ENCODE data around the gene CENPH.
A peak's percentile ranks its signal among the peaks of the same experiment; 100 is the strongest.
"Not testable (repeated sequence)": the region's sequence is repeated elsewhere in the genome, so short reads cannot be mapped to it uniquely, and the experiment has no call there.

CENPH gene, protein sequence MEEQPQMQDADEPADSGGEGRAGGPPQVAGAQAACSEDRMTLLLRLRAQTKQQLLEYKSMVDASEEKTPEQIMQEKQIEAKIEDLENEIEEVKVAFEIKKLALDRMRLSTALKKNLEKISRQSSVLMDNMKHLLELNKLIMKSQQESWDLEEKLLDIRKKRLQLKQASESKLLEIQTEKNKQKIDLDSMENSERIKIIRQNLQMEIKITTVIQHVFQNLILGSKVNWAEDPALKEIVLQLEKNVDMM

DNA sequence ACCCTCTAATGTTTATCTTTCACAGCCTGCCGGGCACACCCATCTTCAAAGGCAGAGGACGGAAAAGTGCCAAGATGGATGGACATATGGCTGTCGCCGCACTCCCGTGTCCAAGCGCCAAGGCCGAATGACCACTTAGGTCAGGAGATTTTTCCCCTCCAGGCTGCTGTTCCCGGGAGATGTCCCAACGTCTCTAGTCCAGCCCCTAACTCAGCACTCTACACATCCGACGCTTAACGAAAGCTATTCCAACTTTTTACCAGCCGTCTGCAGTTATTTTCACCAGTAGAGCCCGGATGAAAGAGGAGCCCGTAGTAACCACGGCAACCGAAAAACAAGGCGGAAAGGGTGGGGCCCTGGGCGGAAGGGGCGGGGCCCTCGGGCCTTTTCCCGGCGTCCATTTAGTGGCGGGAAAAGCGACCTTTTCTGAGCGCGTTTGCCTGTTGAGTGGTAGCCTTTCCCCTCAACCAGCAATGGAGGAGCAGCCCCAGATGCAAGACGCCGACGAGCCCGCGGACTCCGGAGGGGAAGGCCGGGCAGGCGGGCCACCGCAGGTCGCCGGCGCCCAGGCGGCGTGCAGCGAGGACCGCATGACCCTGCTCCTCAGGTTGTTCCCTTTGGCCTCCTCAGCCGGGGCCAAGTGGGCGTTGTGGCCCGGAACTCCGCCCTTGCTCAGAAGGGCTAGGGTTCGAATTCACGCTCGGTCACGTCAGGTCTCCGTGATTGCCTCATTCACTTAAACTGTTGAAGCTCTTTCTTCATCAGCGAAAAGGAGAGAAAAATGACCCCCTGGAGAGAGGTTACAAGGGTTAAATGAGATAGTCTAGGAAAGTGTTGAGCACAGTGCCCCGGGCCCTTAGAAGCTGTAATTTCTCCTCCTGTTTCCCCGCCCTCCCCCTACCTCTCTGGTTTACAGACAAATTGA, at the start of gene CENPH:
TSS of gene CENPH (plus strand) at position 422 of the 925 bp plus-strand sequence. CDS start at position 474, 52 bp downstream.
- H3K4me1 ChIP-seq (ENCODE audit: insufficient read depth, low read length), result no peaks in the 10 kb centered on the region
- peak within 1 kb of the TSS; percentile 83 for H3K9ac ChIP-seq (ENCODE audit: low read depth, low read length)
- H3K9me3 ChIP-seq (ENCODE audit: control insufficient read depth, insufficient read depth, low read length), result no peaks in the 10 kb centered on the region

GRCh38 chr5:69140239-69140638, 49.1 kb upstream of the CENPH start:
- peaks cover 11% of the 10 kb centered on the region; the same call in 1 of the 2 replicates for H3K4me1 ChIP-seq (ENCODE audit: insufficient read depth, low read length)
- not testable (repeated sequence) for H3K36me3 ChIP-seq (ENCODE audit: insufficient read depth, low read length); H3K9me3 ChIP-seq (ENCODE audit: control insufficient read depth, insufficient read depth, low read length); H3K9ac ChIP-seq (ENCODE audit: low read depth, low read length)

More for the DNA sequence above, at the start of gene CENPH:
- H3K36me3 ChIP-seq (ENCODE audit: insufficient read depth, low read length), result peaks cover 9% of the 10 kb centered on the region; the same call in 1 of the 2 replicates

DNA sequence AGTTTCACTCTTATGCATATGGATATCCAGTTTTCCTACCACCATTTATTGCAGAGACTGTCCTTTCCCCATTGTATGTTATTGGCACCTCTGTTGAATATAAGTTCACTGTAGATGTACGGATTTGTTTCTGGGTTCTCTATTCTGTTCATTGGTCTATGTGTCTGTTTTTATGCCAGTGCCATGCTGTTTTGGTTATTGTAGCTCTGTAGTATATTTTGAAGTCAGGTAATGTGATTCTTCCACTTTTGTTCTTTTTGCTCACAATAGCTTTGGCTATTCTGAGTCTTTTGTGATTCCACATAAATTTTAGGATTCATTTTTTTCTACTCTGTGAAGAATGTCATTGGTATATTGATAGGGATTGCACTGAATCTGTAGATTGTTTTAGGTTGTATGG, 48.6 kb upstream of the CENPH start:
- H3K9ac ChIP-seq (ENCODE audit: low read depth, low read length), result no peak overlapping the region
- no peaks in the 10 kb centered on the region; the same call in 1 of the 2 replicates for H3K9me3 ChIP-seq (ENCODE audit: control insufficient read depth, insufficient read depth, low read length)
- H3K4me1 ChIP-seq (ENCODE audit: insufficient read depth, low read length), result peaks cover 7% of the 10 kb centered on the region; the same call in 1 of the 2 replicates
- no peaks in the 10 kb centered on the region for H3K36me3 ChIP-seq (ENCODE audit: insufficient read depth, low read length)

DNA sequence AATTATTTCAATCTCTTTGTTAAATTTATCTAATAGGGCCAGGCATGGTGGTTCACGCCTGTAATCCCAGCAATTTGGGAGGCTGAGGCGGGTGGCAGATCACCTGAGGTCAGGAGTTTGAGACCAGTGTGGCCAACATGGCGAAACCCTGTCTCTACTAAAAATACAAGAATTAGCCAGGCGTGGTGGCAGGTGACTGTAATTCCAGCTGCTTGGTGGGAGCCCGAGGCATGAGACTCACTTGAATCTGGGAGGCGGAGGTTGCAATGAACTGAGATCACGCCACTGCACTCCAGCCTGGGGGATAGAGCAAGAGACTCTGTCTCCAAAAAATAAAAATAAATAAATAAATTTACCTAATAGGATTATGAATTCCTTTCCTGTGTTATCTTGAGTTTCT, 40.8 kb upstream of the CENPH start:
- H3K9ac ChIP-seq (ENCODE audit: low read depth, low read length); H3K36me3 ChIP-seq (ENCODE audit: insufficient read depth, low read length); H3K4me1 ChIP-seq (ENCODE audit: insufficient read depth, low read length); H3K9me3 ChIP-seq (ENCODE audit: control insufficient read depth, insufficient read depth, low read length): not testable (repeated sequence)

- no peaks in the 10 kb centered on the region for H3K4me1 ChIP-seq (ENCODE audit: insufficient read depth, low read length)
- no peaks in the 10 kb centered on the region for H3K9me3 ChIP-seq (ENCODE audit: control insufficient read depth, insufficient read depth, low read length)
- no peaks in the 10 kb centered on the region for H3K36me3 ChIP-seq (ENCODE audit: insufficient read depth, low read length)
- no peak overlapping the region for H3K9ac ChIP-seq (ENCODE audit: low read depth, low read length)
These were observed 40.3 kb upstream of the CENPH start for GRCh38 chr5:69148981-69149675.

DNA sequence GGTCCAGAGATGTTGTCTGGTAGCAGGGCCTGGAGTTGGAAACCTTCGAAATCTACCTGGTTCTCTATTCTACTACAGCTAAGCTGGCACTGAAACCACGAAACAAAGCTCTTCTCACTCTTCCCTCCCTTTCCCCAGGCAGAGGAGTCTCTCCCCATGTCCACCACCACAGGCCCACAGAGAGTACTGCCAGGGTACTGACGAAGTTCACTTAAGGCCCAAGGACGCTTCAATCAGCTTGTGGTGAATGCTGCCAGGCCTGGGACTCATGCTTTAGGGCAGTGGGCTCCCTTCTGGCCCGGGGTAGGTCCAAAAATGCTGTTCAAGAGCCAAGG, 39.7 kb upstream of the CENPH start:
- H3K9me3 ChIP-seq (ENCODE audit: control insufficient read depth, insufficient read depth, low read length), result no peaks in the 10 kb centered on the region
- H3K4me1 ChIP-seq (ENCODE audit: insufficient read depth, low read length), result no peaks in the 10 kb centered on the region
- H3K9ac ChIP-seq (ENCODE audit: low read depth, low read length), result no peak overlapping the region
- H3K36me3 ChIP-seq (ENCODE audit: insufficient read depth, low read length), result no peaks in the 10 kb centered on the region

GRCh38 chr5:69152731-69153130, 36.7 kb upstream of the CENPH start:
- Histone ChIP-seq H3K36me3 (ENCODE audit: insufficient read depth, low read length) (no peaks in the 10 kb centered on the region), H3K4me1 (ENCODE audit: insufficient read depth, low read length) (no peaks in the 10 kb centered on the region), H3K9me3 (ENCODE audit: control insufficient read depth, insufficient read depth, low read length) (no peaks in the 10 kb centered on the region), H3K9ac (ENCODE audit: low read depth, low read length) (no peak overlapping the region)

DNA sequence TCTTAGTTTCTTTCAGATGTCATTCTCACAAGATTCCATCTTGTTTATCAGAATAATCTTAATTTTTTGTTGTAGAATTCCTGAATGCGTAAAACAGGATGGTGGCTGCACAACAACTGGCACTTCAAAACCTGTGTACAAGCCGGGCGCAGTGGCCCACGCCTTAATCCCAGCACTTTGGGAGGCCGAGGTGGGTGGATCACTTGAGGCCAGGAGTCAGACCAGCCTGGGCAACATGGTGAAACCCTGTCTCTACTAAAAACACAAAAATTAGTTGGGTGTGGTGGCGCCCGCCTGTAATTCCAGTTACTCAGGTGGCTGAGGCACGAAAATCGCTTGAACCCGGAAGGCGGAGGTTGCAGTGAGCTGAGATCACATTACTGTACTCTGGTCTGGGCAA, 32.9 kb upstream of the CENPH start:
- Histone ChIP-seq H3K9me3 (ENCODE audit: control insufficient read depth, insufficient read depth, low read length) (no peaks in the 10 kb centered on the region), H3K4me1 (ENCODE audit: insufficient read depth, low read length) (no peaks in the 10 kb centered on the region), H3K9ac (ENCODE audit: low read depth, low read length) (no peak overlapping the region), H3K36me3 (ENCODE audit: insufficient read depth, low read length) (no peaks in the 10 kb centered on the region)

DNA sequence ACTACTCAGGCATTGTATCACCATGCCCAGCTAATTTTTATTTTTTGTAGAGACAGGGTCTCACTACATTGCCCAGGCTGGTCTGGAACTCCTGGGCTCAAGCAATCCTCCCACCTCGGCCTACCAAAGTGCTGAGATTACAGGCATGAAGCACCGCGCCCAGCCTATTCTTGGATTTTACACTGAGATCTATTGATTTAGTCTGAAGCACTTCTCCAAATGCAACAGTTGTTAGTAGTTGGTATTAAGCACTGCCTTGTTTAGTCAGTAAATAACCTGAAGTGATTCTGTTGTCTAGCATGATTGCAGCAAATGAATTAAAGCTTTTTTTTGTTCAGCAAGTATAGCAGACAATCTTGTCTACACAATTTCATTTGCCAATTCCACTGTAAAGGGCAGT, 31.3 kb upstream of the CENPH start:
- Histone ChIP-seq H3K36me3 (ENCODE audit: insufficient read depth, low read length) (no peaks in the 10 kb centered on the region), H3K4me1 (ENCODE audit: insufficient read depth, low read length) (no peaks in the 10 kb centered on the region), H3K9me3 (ENCODE audit: control insufficient read depth, insufficient read depth, low read length) (no peaks in the 10 kb centered on the region), H3K9ac (ENCODE audit: low read depth, low read length) (no peak overlapping the region)

GRCh38 chr5:69160651-69161050, 28.7 kb upstream of the CENPH start:
- H3K4me1 ChIP-seq (ENCODE audit: insufficient read depth, low read length), result no peaks in the 10 kb centered on the region
- no peak overlapping the region for H3K9ac ChIP-seq (ENCODE audit: low read depth, low read length)
- no peaks in the 10 kb centered on the region for H3K9me3 ChIP-seq (ENCODE audit: control insufficient read depth, insufficient read depth, low read length)

DNA sequence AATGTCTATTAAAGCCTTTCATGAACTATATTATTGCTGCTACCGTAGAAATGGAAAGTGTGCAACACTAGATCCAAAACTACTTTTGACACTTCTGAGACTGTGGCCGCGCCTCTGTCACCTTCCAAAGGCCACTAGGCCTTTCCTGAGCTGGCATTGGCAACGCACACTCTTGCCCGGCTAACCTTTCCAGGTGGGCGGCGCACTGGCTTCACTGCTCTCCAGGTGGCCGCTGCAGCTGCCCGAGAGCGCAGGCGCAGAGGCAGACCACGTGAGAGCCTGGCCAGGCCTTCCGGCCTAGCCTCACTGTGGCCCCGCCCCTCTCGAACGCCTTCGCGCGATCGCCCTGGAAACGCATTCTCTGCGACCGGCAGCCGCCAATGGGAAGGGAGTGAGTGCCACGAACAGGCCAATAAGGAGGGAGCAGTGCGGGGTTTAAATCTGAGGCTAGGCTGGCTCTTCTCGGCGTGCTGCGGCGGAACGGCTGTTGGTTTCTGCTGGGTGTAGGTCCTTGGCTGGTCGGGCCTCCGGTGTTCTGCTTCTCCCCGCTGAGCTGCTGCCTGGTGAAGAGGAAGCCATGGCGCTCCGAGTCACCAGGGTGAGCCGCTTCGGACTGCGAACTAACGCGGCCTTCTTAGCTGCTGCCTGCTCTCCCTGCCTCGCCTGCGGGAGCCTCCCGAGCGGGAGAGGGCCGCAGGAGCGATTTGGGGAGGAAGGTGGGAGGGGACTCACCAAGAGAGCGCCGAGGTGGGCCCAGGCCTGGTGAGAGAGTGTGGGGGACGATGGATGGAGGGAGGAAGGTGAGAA, 22.5 kb upstream of the CENPH start, which contains the start of gene CCNB1:
TSS of gene CCNB1 (plus strand) at position 465 of the 807 bp plus-strand sequence. CDS start at position 578, 113 bp downstream.
- H3K9ac ChIP-seq (ENCODE audit: low read depth, low read length), result peak within 1 kb of the TSS; percentile 81
- H3K9me3 ChIP-seq (ENCODE audit: control insufficient read depth, insufficient read depth, low read length), result no peaks in the 10 kb centered on the region
- H3K4me1 ChIP-seq (ENCODE audit: insufficient read depth, low read length), result peaks cover 6% of the 10 kb centered on the region
- peaks cover 24% of the 10 kb centered on the region for H3K36me3 ChIP-seq (ENCODE audit: insufficient read depth, low read length)

More at GRCh38 chr5:69160651-69161050, 28.7 kb upstream of the CENPH start:
- H3K36me3 ChIP-seq (ENCODE audit: insufficient read depth, low read length), result no peaks in the 10 kb centered on the region

DNA sequence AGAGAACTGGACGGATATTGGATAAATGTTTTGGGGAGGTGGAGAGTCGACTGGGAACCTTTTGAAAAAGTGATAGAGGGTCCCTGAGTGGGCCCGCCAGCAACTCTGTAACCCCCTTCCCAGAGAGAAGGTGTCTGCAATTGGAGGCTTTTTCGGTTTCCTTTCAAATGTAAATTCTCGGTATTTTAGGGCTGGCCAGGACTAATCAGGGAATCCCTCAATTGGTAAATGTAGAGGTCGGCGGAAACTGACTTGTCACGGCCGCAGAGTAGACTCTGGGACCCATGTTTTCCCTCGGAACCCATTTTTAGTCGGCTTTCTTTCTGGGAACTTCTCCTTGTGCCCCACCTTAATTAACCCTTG, 21.9 kb upstream of the CENPH start:
- Histone ChIP-seq H3K36me3 (ENCODE audit: insufficient read depth, low read length) (peaks cover 26% of the 10 kb centered on the region), H3K9ac (ENCODE audit: low read depth, low read length) (peak overlapping the region; percentile 81), H3K9me3 (ENCODE audit: control insufficient read depth, insufficient read depth, low read length) (no peaks in the 10 kb centered on the region), H3K4me1 (ENCODE audit: insufficient read depth, low read length) (peaks cover 6% of the 10 kb centered on the region)

- Histone ChIP-seq H3K36me3 (ENCODE audit: insufficient read depth, low read length) (peaks cover 26% of the 10 kb centered on the region), H3K4me1 (ENCODE audit: insufficient read depth, low read length) (peaks cover 6% of the 10 kb centered on the region), H3K9me3 (ENCODE audit: control insufficient read depth, insufficient read depth, low read length) (no peaks in the 10 kb centered on the region), H3K9ac (ENCODE audit: low read depth, low read length) (peak overlapping the region; percentile 81)
These were observed 21.5 kb upstream of the CENPH start for GRCh38 chr5:69167929-69168328.

DNA sequence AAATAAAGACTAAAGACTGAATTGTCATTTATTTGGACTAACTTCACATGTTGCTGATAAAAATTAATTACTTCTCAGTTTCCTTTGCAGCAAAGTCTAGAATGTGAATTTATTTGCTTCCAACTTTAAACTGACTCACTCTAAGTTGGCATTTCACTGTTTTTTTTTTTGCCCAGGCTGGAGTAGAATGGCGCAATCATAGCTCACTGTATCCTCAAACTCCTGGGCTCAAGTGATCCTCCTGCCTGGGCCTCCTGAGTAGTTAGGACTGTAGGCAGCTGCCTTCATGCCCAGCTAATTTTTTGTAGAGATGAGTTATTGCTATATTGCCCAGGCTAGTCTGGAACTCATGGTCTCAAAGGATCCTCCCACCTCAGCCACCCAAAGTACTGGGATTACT, 18.9 kb upstream of the CENPH start:
- Histone ChIP-seq H3K4me1 (ENCODE audit: insufficient read depth, low read length) (peaks cover 6% of the 10 kb centered on the region), H3K36me3 (ENCODE audit: insufficient read depth, low read length) (peaks cover 45% of the 10 kb centered on the region), H3K9me3 (ENCODE audit: control insufficient read depth, insufficient read depth, low read length) (no peaks in the 10 kb centered on the region), H3K9ac (ENCODE audit: low read depth, low read length) (no peak overlapping the region)

Data from ES-I3 (cell line).